Stimulated activated naive CD8-positive, alpha-beta T cell treated with anti-CD3 and anti-CD28 coated beads, Interleukin-15, amount 100 ng/mL, for 72 hours (primary cell): ENCODE data around the gene EIF5A2.

ENCODE experiments used
- ATAC-seq: fragments of 150-1000 bp; cut with Tn5 transposase; 2 replicates; pipeline ENCODE4 v1.10.0; 2021; ENCODE audit warnings: mild to moderate bottlenecking, moderate library complexity
- DNase-seq, 2 donors: peaks; one replicate each; pipeline ENCODE4 v3.0.0; 2021 to 2022
- H3K27ac Mint-ChIP-seq, 2 donors: one replicate each; pipeline ENCODE4 v1.8.0; 2022; ENCODE audit warnings: mild to moderate bottlenecking in 2 of 2, mixed read lengths in 2 of 2, moderate library complexity in 2 of 2
- H3K27me3 Mint-ChIP-seq: one replicate; pipeline ENCODE4 v1.8.0; 2022; ENCODE audit warnings: mixed read lengths
- H3K4me1 Mint-ChIP-seq: one replicate; pipeline ENCODE4 v1.8.0; 2022; ENCODE audit warnings: mild to moderate bottlenecking, mixed read lengths
- H3K4me3 Mint-ChIP-seq, 2 donors: one replicate each; pipeline ENCODE4 v1.8.0; 2022; ENCODE audit warnings: mild to moderate bottlenecking in 2 of 2, mixed read lengths in 2 of 2, moderate library complexity in 1 of 2
- H3K9me3 Mint-ChIP-seq, 2 donors: one replicate each; pipeline ENCODE4 v1.8.0; 2022; ENCODE audit warnings: mixed read lengths in 2 of 2

Gene EIF5A2

DNA sequence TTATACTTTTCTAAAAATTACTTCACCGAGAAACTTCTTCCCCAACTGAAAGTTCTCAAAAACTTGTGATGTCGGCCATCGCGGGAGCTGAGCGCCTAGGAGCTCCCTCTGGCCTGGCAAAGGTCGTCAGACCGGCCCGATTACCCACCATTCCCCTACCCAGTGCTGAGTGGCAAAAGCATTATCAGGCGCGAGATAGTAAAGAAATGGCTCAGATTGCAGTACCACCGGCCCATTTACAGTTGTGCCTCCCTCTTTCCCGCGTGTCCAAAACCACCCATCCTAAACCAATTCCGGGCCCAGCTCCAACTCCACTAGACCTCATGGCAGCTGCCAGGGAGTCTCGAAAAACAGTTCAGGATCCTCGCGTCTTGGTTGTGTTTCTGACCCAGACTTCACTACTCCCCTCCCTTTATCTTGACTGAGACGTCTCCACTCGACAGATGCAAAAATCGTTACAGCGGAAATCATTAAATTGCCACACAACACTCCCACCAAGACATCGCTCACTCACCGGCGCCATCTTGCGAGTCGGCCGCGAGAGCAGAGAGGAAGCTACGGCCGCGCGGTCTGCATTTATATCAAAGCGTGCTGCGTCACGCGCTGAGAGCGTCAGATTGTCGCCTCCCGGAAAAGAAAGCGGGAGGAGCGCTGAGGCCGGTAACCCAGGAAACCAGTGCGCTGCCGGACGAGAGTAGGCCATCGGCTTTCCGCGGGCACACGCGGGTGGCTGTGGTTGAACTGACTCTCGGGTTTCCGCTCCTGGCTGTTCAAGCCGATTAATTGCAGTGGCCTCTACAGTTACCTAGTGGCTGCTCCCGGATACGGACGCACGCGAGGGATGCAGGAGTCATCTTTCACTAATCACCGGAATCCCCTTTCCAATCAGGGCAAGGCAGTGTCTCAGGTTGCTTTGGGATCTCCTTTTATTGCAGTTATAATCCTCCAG is 38.5 kb downstream of the EIF5A2 start, which contains the start of gene RPL22L1:
Gene RPL22L1, minus strand, starts transcription at position 551 of the 949 bp plus-strand sequence. Its CDS starts 28 bp downstream, at position 523.
- H3K27me3 Mint-ChIP-seq, result no peaks in the 10 kb centered on the region
- peaks cover 0 to 3% of the 10 kb centered on the region in 2 donors for H3K9me3 Mint-ChIP-seq
- peak; percentile 98 for ATAC-seq
- DNase-seq, result peak; percentile 91 to 96
- H3K4me1 Mint-ChIP-seq, result peaks cover 21% of the 10 kb centered on the region
- peak within 1 kb of the TSS; percentile 98 to 99 for H3K27ac Mint-ChIP-seq
- peak within 1 kb of the TSS; percentile 95 for H3K4me3 Mint-ChIP-seq

DNA sequence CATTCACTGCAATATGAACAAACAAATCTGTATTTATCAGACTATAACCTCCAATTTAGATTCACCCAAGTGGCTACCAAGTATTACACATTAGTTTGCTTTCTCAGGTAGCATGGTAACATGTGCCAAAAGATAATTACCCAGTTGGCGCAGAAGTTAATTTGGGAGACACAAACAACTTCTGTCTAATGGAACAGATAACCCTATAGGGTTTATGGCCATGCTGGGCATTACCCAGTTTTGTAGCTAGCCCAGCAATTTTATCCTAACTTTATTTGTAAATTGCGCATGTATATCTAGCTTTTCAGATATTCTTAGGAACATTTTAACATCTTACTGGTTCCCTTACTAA is 39.2 kb downstream of the EIF5A2 start:
- peaks cover 0 to 3% of the 10 kb centered on the region in 2 donors for H3K9me3 Mint-ChIP-seq
- H3K27ac Mint-ChIP-seq, result peak overlapping the region; percentile 98 to 99

DNA sequence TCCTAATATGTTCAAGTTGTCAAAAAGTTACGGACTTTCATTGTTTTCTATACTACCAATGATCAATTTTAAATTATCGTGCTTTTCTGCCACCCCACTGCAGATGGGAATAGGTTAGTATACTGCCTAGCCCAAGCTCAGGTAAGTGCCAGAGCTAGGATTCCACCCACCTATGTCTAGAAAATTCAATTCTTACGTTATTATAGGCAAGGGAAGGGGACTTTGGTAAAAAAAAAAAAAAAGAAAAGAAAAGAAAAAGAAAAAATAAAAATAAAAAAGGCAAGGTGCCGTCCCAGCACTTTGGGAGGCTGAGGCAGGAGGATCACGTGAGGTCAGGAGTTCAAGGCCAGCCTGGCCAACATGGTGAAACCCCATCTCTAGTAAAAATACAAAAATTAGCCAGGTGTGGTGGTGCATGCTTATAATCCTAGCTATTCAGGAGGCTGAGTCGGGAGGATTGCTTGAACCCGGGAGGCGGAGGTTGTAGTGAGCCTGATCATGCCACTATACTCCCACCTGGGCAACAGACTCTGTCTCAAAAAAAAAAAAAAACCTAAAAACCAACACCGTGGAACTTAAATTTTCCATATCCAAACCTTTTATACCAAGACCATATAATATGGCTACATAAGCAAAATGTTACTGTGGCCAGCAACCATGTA is 39.7 kb downstream of the EIF5A2 start:
- Mint-ChIP-seq H3K4me3 (peak overlapping the region; percentile 95), H3K4me1 (peaks cover 21% of the 10 kb centered on the region), H3K27ac (peak overlapping the region; percentile 98 to 99), H3K27me3 (no peaks in the 10 kb centered on the region), H3K9me3 (no peaks in the 10 kb centered on the region)
- no peak for ATAC-seq
- no peak for DNase-seq

More for the DNA sequence above, 39.2 kb downstream of the EIF5A2 start:
- H3K4me3 Mint-ChIP-seq, result peak overlapping the region; percentile 95
- ATAC-seq (no peak), DNase-seq (no peak)
- no peaks in the 10 kb centered on the region for H3K27me3 Mint-ChIP-seq
- peaks cover 21% of the 10 kb centered on the region for H3K4me1 Mint-ChIP-seq

DNA sequence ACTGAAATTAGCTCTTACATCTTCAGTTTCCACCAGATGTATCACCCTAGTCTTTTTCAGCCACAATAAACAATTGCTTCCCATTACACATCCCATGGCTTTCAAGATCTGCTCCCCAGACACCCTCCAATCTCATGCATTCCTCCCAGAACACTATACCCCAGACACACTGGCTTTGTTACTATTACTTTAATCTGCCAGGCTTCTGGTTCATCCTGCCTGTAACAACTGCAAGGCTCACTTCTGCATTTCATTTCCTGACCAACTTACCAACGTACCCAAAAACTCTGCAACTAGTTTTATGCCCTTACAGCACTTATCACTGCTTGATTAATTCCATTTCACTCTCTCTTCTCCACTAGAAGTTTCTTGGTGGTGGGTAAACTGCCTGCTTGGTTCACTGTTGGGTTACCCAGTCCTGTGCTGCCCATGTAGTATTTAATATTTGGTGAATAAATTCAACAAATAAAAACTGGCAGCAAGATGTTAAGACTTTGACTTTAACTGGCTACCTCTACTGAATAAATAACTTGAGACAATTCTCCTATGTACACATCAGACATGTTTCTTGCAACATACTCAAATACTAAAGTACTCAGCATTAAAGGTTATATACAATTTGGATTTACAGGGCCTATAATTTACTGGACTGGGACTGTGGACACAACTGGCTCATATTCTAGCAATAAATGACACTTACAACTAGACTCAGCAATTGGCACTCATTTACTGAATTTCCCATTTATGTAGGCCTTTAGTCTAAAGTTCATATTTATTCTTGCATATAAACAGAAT is 41.1 kb downstream of the EIF5A2 start:
- H3K4me1 Mint-ChIP-seq, result peaks cover 21% of the 10 kb centered on the region
- H3K27ac Mint-ChIP-seq, result peak overlapping the region in 1 of 2 donors; percentile 96
- ATAC-seq, result no peak
- DNase-seq, result no peak
- H3K27me3 Mint-ChIP-seq, result no peaks in the 10 kb centered on the region
- H3K9me3 Mint-ChIP-seq, result no peaks in the 10 kb centered on the region
- H3K4me3 Mint-ChIP-seq, result peak overlapping the region; percentile 51 to 95

DNA sequence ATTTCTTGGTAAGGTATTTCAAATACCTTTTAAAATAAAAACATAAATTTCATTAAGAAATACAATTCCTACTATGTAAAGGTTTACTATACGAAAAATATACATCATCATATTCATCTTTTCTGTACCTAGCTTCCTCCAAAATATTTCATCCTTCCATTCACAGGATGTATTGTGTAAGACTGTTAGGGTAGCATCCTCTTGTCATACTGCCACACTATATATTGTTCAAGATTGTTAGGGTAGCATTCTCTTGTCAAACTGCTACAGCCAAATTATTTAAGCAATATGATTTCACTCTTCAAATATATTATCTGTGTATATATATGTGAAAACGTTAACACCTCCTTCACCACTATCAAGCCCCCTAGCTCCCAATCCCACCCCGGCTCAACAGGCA is 41.9 kb downstream of the EIF5A2 start:
- Mint-ChIP-seq H3K27ac (no peak overlapping the region), H3K4me3 (no peak overlapping the region), H3K27me3 (no peaks in the 10 kb centered on the region), H3K9me3 (no peaks in the 10 kb centered on the region), H3K4me1 (peaks cover 21% of the 10 kb centered on the region)
- ATAC-seq (no peak), DNase-seq (no peak)

DNA sequence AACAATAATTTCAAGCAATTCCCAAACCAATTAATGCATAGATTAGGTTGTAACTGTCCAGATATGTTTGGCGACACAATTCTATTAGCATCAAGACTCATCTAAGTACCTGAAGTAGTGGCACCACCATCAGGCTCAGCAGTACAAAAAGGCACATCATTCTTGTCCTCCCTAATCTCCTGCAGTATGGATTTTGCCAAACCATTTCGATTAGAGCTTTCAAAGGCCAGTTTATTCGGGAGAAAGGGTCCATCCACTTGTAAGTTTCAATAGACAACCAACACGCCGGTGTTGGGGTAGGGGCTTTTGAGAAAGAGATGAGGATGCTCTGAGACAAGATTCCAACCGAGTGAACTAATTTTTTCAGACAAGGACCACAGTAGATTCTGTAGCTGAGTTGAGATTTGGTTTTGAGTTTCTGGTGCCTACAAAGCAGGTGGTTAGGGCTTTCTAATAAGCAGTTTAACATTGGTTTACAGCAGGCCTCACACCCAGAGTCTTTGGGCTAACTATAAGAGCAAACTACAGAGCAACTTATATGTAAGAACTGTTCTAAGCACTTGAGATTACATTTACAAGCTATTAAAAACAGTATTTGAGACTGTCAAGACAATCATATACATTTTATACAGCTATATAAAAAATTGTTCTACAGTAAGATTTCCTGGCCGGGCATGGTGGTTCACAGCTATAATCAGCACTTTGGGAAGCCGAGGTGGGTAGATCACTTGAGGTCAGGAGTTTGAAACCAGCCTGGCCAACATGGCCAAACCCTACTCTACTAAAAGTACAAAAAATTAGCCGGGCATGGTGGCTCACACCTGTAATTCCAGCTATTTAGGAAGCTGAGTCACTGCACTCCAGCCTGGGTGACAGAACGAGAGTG is 43.0 kb downstream of the EIF5A2 start:
- Mint-ChIP-seq H3K4me3 (no peak overlapping the region), H3K27ac (peak overlapping the region in 1 of 2 donors; percentile 81), H3K9me3 (no peaks in the 10 kb centered on the region), H3K27me3 (no peaks in the 10 kb centered on the region), H3K4me1 (peaks cover 13% of the 10 kb centered on the region)
- DNase-seq, result no peak
- ATAC-seq, result no peak

DNA sequence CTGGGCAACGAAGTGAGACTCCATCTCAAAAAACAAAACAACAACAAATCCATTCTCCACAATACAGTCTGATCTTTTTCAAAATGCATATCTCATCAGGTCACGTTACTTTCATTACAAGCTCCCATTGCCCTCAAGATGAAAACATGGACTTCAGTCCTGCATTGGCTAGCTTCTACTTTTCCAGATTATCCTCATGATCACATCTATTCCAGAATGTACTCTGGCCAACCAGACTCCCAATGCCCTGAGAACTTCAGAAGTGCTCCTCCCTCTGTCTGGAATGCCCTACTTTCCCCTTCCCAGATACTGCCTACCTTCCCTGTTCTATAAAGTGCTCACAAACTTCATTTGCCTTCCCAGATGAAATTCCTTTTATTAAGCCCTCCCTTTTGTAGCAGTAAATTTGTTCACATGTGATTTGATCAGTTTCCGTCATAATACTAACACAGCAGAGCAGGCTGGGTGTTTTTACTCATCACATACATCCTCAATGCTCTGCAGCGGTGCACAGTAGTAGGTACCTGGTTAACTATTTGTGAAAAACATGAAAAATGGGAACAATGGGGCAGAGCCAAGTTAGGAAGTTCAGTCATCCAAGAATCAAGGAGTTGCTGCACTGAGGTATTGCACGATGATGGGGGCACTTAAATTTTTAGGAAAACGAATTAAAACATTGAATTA is 43.8 kb downstream of the EIF5A2 start:
- H3K27me3 Mint-ChIP-seq, result no peaks in the 10 kb centered on the region
- H3K4me3 Mint-ChIP-seq, result no peak overlapping the region
- no peak for ATAC-seq
- H3K4me1 Mint-ChIP-seq, result peaks cover 10% of the 10 kb centered on the region
- DNase-seq, result no peak
- no peak overlapping the region for H3K27ac Mint-ChIP-seq
- H3K9me3 Mint-ChIP-seq, result no peaks in the 10 kb centered on the region

DNA sequence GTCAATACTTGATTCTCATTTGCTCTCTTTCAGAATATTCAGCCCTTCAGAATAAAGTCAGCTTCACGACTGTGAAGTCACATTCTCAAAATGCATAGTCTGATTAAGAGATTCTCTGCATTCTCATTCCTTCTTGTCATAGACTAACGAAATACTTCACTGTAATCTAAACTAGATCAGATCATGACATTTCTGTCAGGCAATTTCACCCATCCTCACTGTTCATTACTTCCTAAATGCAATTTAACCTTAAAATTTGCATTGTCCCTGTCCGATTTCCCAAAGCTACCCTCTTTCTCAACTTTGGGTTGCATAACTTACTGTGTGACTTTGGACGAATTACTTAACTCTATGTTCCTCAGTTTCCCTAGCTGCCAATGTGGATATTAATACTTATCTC is 44.6 kb downstream of the EIF5A2 start:
- peaks cover 10% of the 10 kb centered on the region for H3K4me1 Mint-ChIP-seq
- DNase-seq, result no peak
- no peak overlapping the region for H3K27ac Mint-ChIP-seq
- ATAC-seq, result no peak
- H3K27me3 Mint-ChIP-seq, result no peaks in the 10 kb centered on the region
- no peak overlapping the region for H3K4me3 Mint-ChIP-seq
- H3K9me3 Mint-ChIP-seq, result no peaks in the 10 kb centered on the region

DNA sequence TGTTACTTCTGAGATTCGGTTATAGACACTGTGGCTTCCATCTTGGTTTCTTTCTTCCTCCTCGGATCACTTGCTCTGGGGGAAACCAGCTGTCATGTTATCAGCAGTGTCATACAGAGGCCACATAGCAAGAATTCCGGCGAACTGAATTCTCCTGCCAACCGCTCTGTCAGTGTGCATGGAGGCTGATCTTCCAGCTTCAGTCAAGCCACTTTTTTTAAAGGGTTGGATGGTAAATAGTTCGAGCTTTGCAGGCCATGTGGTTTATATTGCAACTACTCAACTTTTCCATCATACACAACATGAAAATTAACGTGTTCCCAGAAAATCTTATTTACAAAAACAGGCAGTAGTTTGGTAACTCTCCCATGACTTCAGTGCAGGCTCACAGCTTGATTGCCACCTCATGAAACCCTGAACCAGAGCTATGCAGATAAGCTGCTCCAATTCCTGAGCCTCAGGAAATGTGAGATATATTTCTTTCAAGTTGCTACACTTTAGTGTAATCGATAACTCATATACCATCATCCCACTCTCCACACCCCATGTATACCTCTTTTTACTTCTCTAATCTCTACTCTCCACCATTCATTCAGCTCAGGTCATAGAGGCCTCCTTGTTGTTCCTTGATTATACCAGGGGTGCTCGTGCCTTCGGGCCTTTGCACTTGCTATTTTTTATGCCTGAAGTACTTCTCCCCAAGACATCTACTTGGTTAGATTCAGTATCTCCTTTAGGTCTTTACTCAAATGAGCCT is 45.6 kb downstream of the EIF5A2 start:
- H3K4me1 Mint-ChIP-seq, result peaks cover 16% of the 10 kb centered on the region
- ATAC-seq (peak; percentile 45), DNase-seq (no peak)
- H3K27me3 Mint-ChIP-seq, result no peaks in the 10 kb centered on the region
- no peaks in the 10 kb centered on the region for H3K9me3 Mint-ChIP-seq
- H3K4me3 Mint-ChIP-seq, result no peak overlapping the region
- H3K27ac Mint-ChIP-seq, result no peak overlapping the region

DNA sequence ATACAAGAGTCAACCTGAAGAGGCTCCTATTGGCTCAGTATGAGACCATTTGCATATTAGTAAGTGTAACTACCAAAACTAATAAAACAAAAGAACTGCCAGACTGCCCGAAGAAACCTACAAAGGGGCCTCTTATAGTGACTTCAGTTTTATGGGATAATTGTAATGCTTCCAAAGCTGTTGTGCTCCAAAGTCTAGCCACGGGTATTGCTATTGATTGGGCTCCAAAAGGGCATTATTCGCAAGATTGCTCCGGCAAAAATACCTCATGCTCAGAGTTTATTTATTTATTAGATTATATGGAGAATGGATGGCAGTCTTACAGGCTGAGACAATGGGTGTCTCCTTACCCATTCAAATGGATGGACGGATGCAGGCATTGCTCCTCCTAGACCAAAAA is 49.8 kb downstream of the EIF5A2 start:
- H3K27ac Mint-ChIP-seq, result no peak overlapping the region
- DNase-seq (no peak), ATAC-seq (no peak)
- no peak overlapping the region for H3K4me3 Mint-ChIP-seq
- H3K9me3 Mint-ChIP-seq, result no peaks in the 10 kb centered on the region
- H3K27me3 Mint-ChIP-seq, result no peaks in the 10 kb centered on the region
- H3K4me1 Mint-ChIP-seq, result peaks cover 24% of the 10 kb centered on the region

DNA sequence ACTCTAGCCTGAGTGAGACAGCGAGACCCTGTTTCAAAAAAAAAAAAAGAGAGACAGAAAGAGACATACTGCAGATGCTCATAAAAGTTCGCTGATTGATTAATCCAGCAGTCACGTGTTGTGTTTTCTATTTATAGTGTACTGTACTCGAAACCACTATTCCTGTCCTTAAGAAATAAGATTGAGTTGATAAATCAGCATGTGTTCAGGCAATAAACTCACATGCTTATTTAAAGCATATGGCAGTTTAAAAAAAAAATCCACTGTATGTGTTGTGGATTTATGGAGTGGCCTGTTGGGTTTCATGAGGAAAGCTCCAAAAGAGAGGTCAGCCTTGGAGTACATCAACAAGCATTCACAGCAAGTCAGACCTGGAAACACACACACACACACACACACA is 56.1 kb downstream of the EIF5A2 start:
- Mint-ChIP-seq H3K27ac (no peak overlapping the region), H3K27me3 (no peaks in the 10 kb centered on the region), H3K4me3 (no peak overlapping the region), H3K9me3 (no peaks in the 10 kb centered on the region), H3K4me1 (peaks cover 14% of the 10 kb centered on the region)
- no peak for ATAC-seq
- no peak for DNase-seq

DNA sequence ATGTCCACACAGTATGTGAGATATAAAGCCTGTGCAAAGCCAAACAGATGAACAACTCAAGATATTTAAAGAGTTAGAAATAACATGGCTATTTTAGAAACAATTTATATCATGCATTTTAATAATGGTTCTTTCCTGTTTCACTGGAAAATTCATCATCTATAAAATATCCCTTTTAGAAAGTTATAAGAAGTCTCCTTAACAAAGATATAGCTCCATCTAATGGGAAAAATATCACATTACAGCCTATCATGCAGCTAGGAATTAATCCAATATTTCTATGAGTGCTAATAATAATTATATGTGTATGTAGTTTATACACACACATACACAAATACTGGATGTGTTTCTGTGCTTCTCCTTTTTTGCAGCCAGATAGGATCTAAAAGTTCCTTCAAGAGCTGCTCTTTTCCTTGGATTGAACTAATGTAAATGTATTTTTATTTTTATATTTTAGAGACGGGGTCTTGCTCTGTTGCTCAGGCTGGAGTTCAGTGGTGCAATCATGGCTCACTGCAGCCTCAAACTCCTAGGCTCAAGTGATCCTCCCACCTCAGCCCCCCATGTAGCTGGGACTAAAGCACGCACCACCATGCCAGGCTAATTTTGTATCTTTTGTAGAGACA is 60.0 kb downstream of the EIF5A2 start:
- Mint-ChIP-seq H3K27me3 (peaks cover 15% of the 10 kb centered on the region), H3K4me3 (no peak overlapping the region), H3K9me3 (no peaks in the 10 kb centered on the region), H3K27ac (no peak overlapping the region), H3K4me1 (no peaks in the 10 kb centered on the region)
- ATAC-seq (no peak), DNase-seq (no peak)

DNA sequence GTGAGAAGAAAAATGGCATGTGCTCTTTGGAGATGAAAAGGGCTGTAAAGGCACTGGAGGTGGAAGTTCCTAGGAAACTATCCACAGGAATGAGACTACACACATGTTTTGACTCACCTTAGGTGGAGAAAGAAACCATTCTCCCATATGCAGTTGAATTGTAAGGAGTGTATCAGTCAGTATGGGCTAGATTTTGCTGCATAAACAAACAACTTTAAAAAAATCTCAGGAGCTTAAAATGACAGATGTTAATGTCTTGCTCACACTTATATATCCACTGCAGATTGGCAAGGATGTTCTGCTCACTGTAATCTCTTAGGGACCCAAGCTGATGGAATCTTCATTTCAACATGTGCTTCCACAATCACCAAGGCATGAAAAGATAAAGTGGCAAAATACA is 64.1 kb downstream of the EIF5A2 start:
- Mint-ChIP-seq H3K4me1 (no peaks in the 10 kb centered on the region), H3K4me3 (no peak overlapping the region), H3K27me3 (peaks cover 22% of the 10 kb centered on the region), H3K9me3 (no peaks in the 10 kb centered on the region), H3K27ac (no peak overlapping the region)
- ATAC-seq, result no peak
- DNase-seq, result no peak
